HG02981 (cell line): ENCODE results near the gene HBS1L.

Experiments
- ATAC-seq: cut with Tn5 transposase; IDR thresholded peaks from one replicate; pipeline ENCODE4 v1.9.1; 2021; ENCODE audit warnings: mild to moderate bottlenecking, moderate library complexity; ENCODE audit not compliant: unreplicated experiment

The HBS1L gene

GRCh38 chr6:135054569-135055498 lies at the start of gene HBS1L:
HBS1L (minus strand) TSS chr6:135054822; CDS start chr6:135054691, 131 bp downstream.
- peak; percentile 97 for ATAC-seq

- ATAC-seq: no peak
Observed at GRCh38 chr6:135104199-135104598, 49.6 kb upstream of the HBS1L start.

- no peak for ATAC-seq
Observed at GRCh38 chr6:135102191-135102590, 47.6 kb upstream of the HBS1L start.

GRCh38 chr6:135097172-135097571 lies 42.5 kb upstream of the HBS1L start:
- ATAC-seq: no peak

- ATAC-seq: no peak
Observed at GRCh38 chr6:135096403-135097130, 41.9 kb upstream of the HBS1L start.

- ATAC-seq: no peak
Observed at GRCh38 chr6:135095716-135096115, 41.1 kb upstream of the HBS1L start.

GRCh38 chr6:135094403-135094821 lies 39.8 kb upstream of the HBS1L start:
- peak; percentile 70 for ATAC-seq

- no peak for ATAC-seq
Observed at GRCh38 chr6:135093578-135093977, 39.0 kb upstream of the HBS1L start.

GRCh38 chr6:135092724-135093123 lies 38.1 kb upstream of the HBS1L start:
- no peak for ATAC-seq

GRCh38 chr6:135090819-135091218 lies 36.2 kb upstream of the HBS1L start:
- ATAC-seq: no peak

GRCh38 chr6:135089901-135090300 lies 35.3 kb upstream of the HBS1L start:
- no peak for ATAC-seq

- ATAC-seq: peak; percentile 81
Observed at GRCh38 chr6:135088818-135089809, 34.5 kb upstream of the HBS1L start.

- ATAC-seq: peak; percentile 2
Observed at GRCh38 chr6:135088281-135088680, 33.7 kb upstream of the HBS1L start.

GRCh38 chr6:135087803-135088202 lies 33.2 kb upstream of the HBS1L start:
- peak; percentile 31 for ATAC-seq

- no peak for ATAC-seq
Observed at GRCh38 chr6:135087403-135087802, 32.8 kb upstream of the HBS1L start.

- no peak for ATAC-seq
Observed at GRCh38 chr6:135086414-135086764, 31.8 kb upstream of the HBS1L start.

GRCh38 chr6:135085700-135086413 lies 31.2 kb upstream of the HBS1L start:
- ATAC-seq: no peak

- ATAC-seq: no peak
Observed at GRCh38 chr6:135084916-135085269, 30.3 kb upstream of the HBS1L start.

- no peak for ATAC-seq
Observed at GRCh38 chr6:135084001-135084915, 29.6 kb upstream of the HBS1L start.
